Calu3 (cell line): ENCODE results near the gene DDX49. TPM values are rescaled to one million over a fixed set of nuclear protein-coding genes. Genes with fewer than 3 reads are reported as not detected.

Source experiments
- BruUV-seq: library from RNA; stranded (reverse); fragments of 400-500 nt; replicated peaks from 2 replicates; lab custom pipeline; 2021; lab: Mats Ljungman, UMichigan
- CTCF ChIA-PET: fragments of 300-600 bp; sonication (Branson Sonifier 250); formaldehyde crosslinking; loops from one replicate; lab custom pipeline; 2022; ENCODE audit warnings: antibody characterized with exemption; lab: Charles Lee
- DNase-seq: peaks from one replicate; pipeline ENCODE4 v3.0.0; 2022
- H3K27ac Mint-ChIP-seq: one replicate; pipeline ENCODE4 v1.8.0; 2022; ENCODE audit warnings: mixed read lengths; ENCODE audit not compliant: unreplicated experiment
- H3K27me3 Mint-ChIP-seq: one replicate; pipeline ENCODE4 v1.8.0; 2022; ENCODE audit warnings: mixed read lengths; ENCODE audit not compliant: unreplicated experiment
- H3K36me3 Mint-ChIP-seq: one replicate; pipeline ENCODE4 v1.8.0; 2022; ENCODE audit warnings: mild to moderate bottlenecking, moderate library complexity, mixed read lengths; ENCODE audit not compliant: insufficient read depth, unreplicated experiment
- H3K4me1 Mint-ChIP-seq: one replicate; pipeline ENCODE4 v1.8.0; 2022; ENCODE audit warnings: mild to moderate bottlenecking, low read depth, mixed read lengths; ENCODE audit not compliant: unreplicated experiment
- H3K4me3 Mint-ChIP-seq: one replicate; pipeline ENCODE4 v1.8.0; 2022; ENCODE audit warnings: mild to moderate bottlenecking, low read depth, moderate library complexity, mixed read lengths; ENCODE audit not compliant: unreplicated experiment
- H3K9me3 Mint-ChIP-seq: one replicate; pipeline ENCODE4 v1.8.0; 2022; ENCODE audit warnings: low read depth, mixed read lengths; ENCODE audit not compliant: unreplicated experiment
- CTCF ChIP-seq: fragments of 200-600 bp; IDR thresholded peaks from one replicate; pipeline ENCODE4 v1.8.0; 2022; ENCODE audit warnings: antibody characterized with exemption; ENCODE audit not compliant: unreplicated experiment
- intact Hi-C: fragments of 100-400 bp; cut with micrococcal nuclease; formaldehyde crosslinking; loops from one replicate; pipeline ENCODE4 v1.10.0; 2022; ENCODE audit not compliant: unreplicated experiment
- total RNA-seq: library from RNA; stranded (reverse); gene quantifications from 2 replicates; pipeline ENCODE4 v1.2.3, GENCODE V29; 2022

Gene DDX49
- total RNA-seq, 1 experiment from 2014 or later, result 34.4 TPM

- Mint-ChIP-seq H3K4me3 (no peak overlapping the region), H3K36me3 (peaks cover 33% of the 10 kb centered on the region), H3K4me1 (no peaks in the 10 kb centered on the region), H3K27ac (no peak overlapping the region), H3K9me3 (no peaks in the 10 kb centered on the region), H3K27me3 (no peaks in the 10 kb centered on the region)
- intact Hi-C loops, result no loop called here
- TF ChIP-seq CTCF, result no peak
- CTCF ChIA-PET, result no interaction called here
- BruUV-seq, result no TSS peak
- DNase-seq, result no peak
Observed at GRCh38 chr19:18904334-18905057, 15.0 kb upstream of the DDX49 start.

GRCh38 chr19:18905058-18905456, 14.5 kb upstream of the DDX49 start:
- no peak for DNase-seq
- intact Hi-C loops, result no loop called here
- CTCF ChIA-PET, result no interaction called here
- Mint-ChIP-seq H3K4me1 (no peaks in the 10 kb centered on the region), H3K27me3 (no peaks in the 10 kb centered on the region), H3K9me3 (no peaks in the 10 kb centered on the region), H3K36me3 (peaks cover 37% of the 10 kb centered on the region), H3K27ac (no peak overlapping the region), H3K4me3 (no peak overlapping the region)
- BruUV-seq, result no TSS peak
- no peak for TF ChIP-seq CTCF

GRCh38 chr19:18905513-18906236, 13.8 kb upstream of the DDX49 start:
- TF ChIP-seq CTCF, result no peak
- intact Hi-C loops, result no loop called here
- Mint-ChIP-seq H3K27ac (no peak overlapping the region), H3K36me3 (peaks cover 37% of the 10 kb centered on the region), H3K4me3 (no peak overlapping the region), H3K27me3 (no peaks in the 10 kb centered on the region), H3K4me1 (no peaks in the 10 kb centered on the region), H3K9me3 (no peaks in the 10 kb centered on the region)
- no TSS peak for BruUV-seq
- no peak for DNase-seq
- CTCF ChIA-PET, result no interaction called here

GRCh38 chr19:18906605-18907519, 12.7 kb upstream of the DDX49 start:
- no peak overlapping the region for H3K4me3 Mint-ChIP-seq
- BruUV-seq, result no TSS peak
- DNase-seq, result no peak
- TF ChIP-seq CTCF, result no peak
- H3K27me3 Mint-ChIP-seq, result no peaks in the 10 kb centered on the region
- intact Hi-C loops, result no loop called here
- H3K9me3 Mint-ChIP-seq, result no peaks in the 10 kb centered on the region
- CTCF ChIA-PET, result no interaction called here
- no peaks in the 10 kb centered on the region for H3K4me1 Mint-ChIP-seq
- H3K36me3 Mint-ChIP-seq, result peaks cover 37% of the 10 kb centered on the region
- H3K27ac Mint-ChIP-seq, result no peak overlapping the region
